HepG2 (cell line): Measurements from ENCODE around the gene MPV17L. TPM values are rescaled to one million over a fixed set of nuclear protein-coding genes. Genes with fewer than 3 reads are reported as not detected.
"Not testable (repeated sequence)": the region's sequence is repeated elsewhere in the genome, so short reads cannot be mapped to it uniquely, and the experiment has no call there.

Experiments
- AGO2 ChIP-seq: fragments of 200-400 bp; formaldehyde crosslinking; optimal IDR thresholded peaks from 2 replicates; pipeline ENCODE3; 2017; ENCODE audit warnings: mild to moderate bottlenecking, low read depth, low read length, moderate library complexity
- ETV5 ChIP-seq: IDR thresholded peaks from 2 replicates; pipeline ENCODE4 v1.6.1; 2018; ENCODE audit warnings: missing biosample characterization, missing genetic modification reagents, inconsistent platforms, borderline replicate concordance
- ETV6 ChIP-seq: sonication (generic); formaldehyde crosslinking; conservative IDR thresholded peaks from 2 replicates; pipeline ENCODE4 v1.4.0; 2020; ENCODE audit warnings: missing genetic modification reagents
- MED8 ChIP-seq: sonication (generic); formaldehyde crosslinking; IDR thresholded peaks from 2 replicates; pipeline ENCODE4 v1.8.1; 2023; ENCODE audit warnings: mild to moderate bottlenecking, missing genetic modification reagents; ENCODE audit not compliant: insufficient replicate concordance
- NR2F6 ChIP-seq, 2 experiments: IDR thresholded peaks; 2 replicates each; pipeline ENCODE4 v1.6.1; 2016; ENCODE audit warnings: antibody characterized with exemption in 1 of 2, mild to moderate bottlenecking in 1 of 2
- RNF2 ChIP-seq: fragments of 450-650 bp; conservative IDR thresholded peaks from 2 replicates; pipeline ENCODE4 v1.6.1; 2016; ENCODE audit warnings: low read depth
- SAP130 ChIP-seq: IDR thresholded peaks from 2 replicates; pipeline ENCODE4 v1.6.1; 2016; ENCODE audit warnings: low read depth
- SOX6 ChIP-seq, 2 experiments: fragments of 450-650 bp in 1 of 2; sonication (generic) in 1 of 2; formaldehyde crosslinking in 1 of 2; IDR thresholded peaks; 2 replicates each; pipeline versions ENCODE4 v1.4.0 to v1.6.1; 2017 to 2020; ENCODE audit warnings: antibody characterized with exemption in 1 of 2, mild to moderate bottlenecking in 1 of 2, missing genetic modification reagents in 1 of 2
- ZNF790 ChIP-seq: sonication (generic); formaldehyde crosslinking; IDR thresholded peaks from 2 replicates; pipeline ENCODE4 v1.8.0; 2022; ENCODE audit warnings: missing genetic modification reagents, mild to moderate bottlenecking, borderline replicate concordance
- ZSCAN9 ChIP-seq: IDR thresholded peaks from 2 replicates; pipeline ENCODE4 v1.6.1; 2016; ENCODE audit warnings: borderline replicate concordance
- polyA plus RNA-seq, 8 experiments: library from polyadenylated mRNA; depleted of rRNA in 3 of 8; stranded (reverse) in 7 of 8; unstranded in 1 of 8; fragments of >200 nt; fragmentation: Illumina TruSeq in 4 of 8; extraction: Trizol in 4 of 8; gene quantifications; 2 replicates each; pipeline versions ENCODE4 v1.2.1 to v1.2.3, GENCODE V29; 2011 to 2016; ENCODE audit warnings: low read depth in 4 of 8, missing spikeins in 1 of 8, mixed read lengths in 1 of 8; ENCODE audit not compliant: insufficient read depth in 1 of 8
- total RNA-seq, 5 experiments: library from RNA; depleted of rRNA; stranded (reverse); fragments of >200 nt; fragmentation: Illumina TruSeq; extraction: Trizol; gene quantifications; 2 replicates each; pipeline ENCODE4 v1.2.3, GENCODE V29; 2016; ENCODE audit warnings: low read depth in 1 of 5
- TF ChIP-seq, protein P1 (sequence below): IDR thresholded peaks from 2 replicates; pipeline ENCODE4 v1.6.1; 2016; ENCODE audit warnings: low read depth, borderline replicate concordance
- TF ChIP-seq, protein P2 (sequence below): sonication (generic); formaldehyde crosslinking; IDR thresholded peaks from 2 replicates; pipeline ENCODE4 v1.8.1; 2022; ENCODE audit warnings: low read depth, mild to moderate bottlenecking, missing genetic modification reagents
- TF ChIP-seq, protein P3 (sequence below): sonication (generic); formaldehyde crosslinking; IDR thresholded peaks from 2 replicates; pipeline ENCODE4 v1.4.0; 2020; ENCODE audit warnings: missing genetic modification reagents
- TF ChIP-seq, protein P4 (sequence below): sonication (generic); formaldehyde crosslinking; IDR thresholded peaks from 2 replicates; pipeline ENCODE4 v1.4.0; 2020; ENCODE audit warnings: missing genetic modification reagents

The MPV17L gene
- total and polyA plus RNA-seq, 2 of the 13 experiments (the other 11 are each of a cell fraction or from before 2014, with no cell fraction given), result 34.7 to 63.8 TPM

DNA sequence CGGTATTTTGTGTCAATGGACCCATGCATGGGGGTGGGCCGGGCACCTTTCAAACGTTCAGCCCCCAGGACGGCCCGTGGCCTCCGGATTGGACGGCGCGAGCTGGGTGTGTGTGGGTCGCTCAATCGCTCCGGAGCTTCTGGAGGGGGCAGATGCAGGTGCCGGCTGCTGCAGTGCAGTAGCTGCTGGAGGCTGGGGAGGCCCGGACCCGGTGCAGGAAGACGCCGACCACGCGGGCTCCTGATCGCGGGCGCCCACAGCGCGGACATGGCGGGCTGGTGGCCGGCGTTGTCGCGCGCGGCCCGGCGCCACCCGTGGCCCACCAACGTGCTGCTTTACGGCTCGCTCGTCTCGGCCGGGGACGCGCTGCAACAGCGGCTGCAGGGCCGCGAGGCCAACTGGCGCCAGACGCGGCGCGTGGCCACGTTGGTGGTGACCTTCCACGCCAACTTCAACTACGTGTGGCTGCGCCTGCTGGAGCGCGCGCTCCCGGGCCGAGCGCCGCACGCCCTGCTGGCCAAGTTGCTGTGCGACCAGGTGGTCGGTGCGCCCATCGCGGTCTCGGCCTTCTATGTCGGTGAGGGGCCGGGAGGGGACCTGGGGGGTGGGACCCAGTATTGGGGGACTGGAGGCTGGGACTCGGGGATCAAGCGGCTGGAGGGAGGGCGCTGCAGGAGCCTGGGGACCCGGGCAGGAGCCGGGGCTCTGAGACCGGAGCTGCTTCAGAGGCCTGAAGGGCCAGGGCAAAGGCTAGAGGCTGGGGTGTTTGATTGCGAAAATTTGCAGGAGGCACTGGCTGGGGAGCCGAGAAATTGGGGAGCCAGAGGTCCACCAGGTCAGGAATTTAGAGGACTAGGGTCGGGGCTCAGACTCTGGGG, at the start of gene MPV17L (continued):
- TF ChIP-seq SAP130 (CRISPR knock-in tag), result peak; percentile 78
- peak; percentile 59 for TF ChIP-seq AGO2
- TF ChIP-seq ZNF790, result peak; percentile 36; the same call in 1 of the 2 replicates
- peak; percentile 89 for TF ChIP-seq ETV6
- TF ChIP-seq, protein P1, sequence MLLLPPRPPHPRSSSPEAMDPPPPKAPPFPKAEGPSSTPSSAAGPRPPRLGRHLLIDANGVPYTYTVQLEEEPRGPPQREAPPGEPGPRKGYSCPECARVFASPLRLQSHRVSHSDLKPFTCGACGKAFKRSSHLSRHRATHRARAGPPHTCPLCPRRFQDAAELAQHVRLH (CRISPR knock-in tag), result 0 out of 2 replicates have a peak, but pooled peaks have one; percentile 17
- not testable (repeated sequence) for TF ChIP-seq SOX6, NR2F6 (IDR thresholded peaks at IDR 0.05)
- 0 out of 2 replicates have a peak, but pooled peaks have one; percentile 3 for TF ChIP-seq SOX6 (CRISPR knock-in tag; IDR thresholded peaks at IDR 0.05)
- TF ChIP-seq, protein P2, sequence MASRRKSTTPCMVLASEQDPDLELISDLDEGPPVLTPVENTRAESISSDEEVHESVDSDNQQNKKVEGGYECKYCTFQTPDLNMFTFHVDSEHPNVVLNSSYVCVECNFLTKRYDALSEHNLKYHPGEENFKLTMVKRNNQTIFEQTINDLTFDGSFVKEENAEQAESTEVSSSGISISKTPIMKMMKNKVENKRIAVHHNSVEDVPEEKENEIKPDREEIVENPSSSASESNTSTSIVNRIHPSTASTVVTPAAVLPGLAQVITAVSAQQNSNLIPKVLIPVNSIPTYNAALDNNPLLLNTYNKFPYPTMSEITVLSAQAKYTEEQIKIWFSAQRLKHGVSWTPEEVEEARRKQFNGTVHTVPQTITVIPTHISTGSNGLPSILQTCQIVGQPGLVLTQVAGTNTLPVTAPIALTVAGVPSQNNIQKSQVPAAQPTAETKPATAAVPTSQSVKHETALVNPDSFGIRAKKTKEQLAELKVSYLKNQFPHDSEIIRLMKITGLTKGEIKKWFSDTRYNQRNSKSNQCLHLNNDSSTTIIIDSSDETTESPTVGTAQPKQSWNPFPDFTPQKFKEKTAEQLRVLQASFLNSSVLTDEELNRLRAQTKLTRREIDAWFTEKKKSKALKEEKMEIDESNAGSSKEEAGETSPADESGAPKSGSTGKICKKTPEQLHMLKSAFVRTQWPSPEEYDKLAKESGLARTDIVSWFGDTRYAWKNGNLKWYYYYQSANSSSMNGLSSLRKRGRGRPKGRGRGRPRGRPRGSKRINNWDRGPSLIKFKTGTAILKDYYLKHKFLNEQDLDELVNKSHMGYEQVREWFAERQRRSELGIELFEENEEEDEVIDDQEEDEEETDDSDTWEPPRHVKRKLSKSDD (CRISPR knock-in tag), result peak; percentile 78
- 0 out of 2 replicates have a peak, but pooled peaks have one; percentile 36 for TF ChIP-seq ZSCAN9
- TF ChIP-seq MED8 (CRISPR knock-in tag), result peak; percentile 9
- TF ChIP-seq, protein P3, sequence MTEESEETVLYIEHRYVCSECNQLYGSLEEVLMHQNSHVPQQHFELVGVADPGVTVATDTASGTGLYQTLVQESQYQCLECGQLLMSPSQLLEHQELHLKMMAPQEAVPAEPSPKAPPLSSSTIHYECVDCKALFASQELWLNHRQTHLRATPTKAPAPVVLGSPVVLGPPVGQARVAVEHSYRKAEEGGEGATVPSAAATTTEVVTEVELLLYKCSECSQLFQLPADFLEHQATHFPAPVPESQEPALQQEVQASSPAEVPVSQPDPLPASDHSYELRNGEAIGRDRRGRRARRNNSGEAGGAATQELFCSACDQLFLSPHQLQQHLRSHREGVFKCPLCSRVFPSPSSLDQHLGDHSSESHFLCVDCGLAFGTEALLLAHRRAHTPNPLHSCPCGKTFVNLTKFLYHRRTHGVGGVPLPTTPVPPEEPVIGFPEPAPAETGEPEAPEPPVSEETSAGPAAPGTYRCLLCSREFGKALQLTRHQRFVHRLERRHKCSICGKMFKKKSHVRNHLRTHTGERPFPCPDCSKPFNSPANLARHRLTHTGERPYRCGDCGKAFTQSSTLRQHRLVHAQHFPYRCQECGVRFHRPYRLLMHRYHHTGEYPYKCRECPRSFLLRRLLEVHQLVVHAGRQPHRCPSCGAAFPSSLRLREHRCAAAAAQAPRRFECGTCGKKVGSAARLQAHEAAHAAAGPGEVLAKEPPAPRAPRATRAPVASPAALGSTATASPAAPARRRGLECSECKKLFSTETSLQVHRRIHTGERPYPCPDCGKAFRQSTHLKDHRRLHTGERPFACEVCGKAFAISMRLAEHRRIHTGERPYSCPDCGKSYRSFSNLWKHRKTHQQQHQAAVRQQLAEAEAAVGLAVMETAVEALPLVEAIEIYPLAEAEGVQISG (CRISPR knock-in tag), result peak; percentile 55; the same call in 1 of the 2 replicates
- 0 out of 2 replicates have a peak, but pooled peaks have one; percentile 3 for TF ChIP-seq NR2F6 (CRISPR knock-in tag; IDR thresholded peaks at IDR 0.05)
- TF ChIP-seq ETV5, result peak; percentile 26; the same call in 1 of the 2 replicates
- peak; percentile 74 for TF ChIP-seq RNF2
- TF ChIP-seq, protein P4, sequence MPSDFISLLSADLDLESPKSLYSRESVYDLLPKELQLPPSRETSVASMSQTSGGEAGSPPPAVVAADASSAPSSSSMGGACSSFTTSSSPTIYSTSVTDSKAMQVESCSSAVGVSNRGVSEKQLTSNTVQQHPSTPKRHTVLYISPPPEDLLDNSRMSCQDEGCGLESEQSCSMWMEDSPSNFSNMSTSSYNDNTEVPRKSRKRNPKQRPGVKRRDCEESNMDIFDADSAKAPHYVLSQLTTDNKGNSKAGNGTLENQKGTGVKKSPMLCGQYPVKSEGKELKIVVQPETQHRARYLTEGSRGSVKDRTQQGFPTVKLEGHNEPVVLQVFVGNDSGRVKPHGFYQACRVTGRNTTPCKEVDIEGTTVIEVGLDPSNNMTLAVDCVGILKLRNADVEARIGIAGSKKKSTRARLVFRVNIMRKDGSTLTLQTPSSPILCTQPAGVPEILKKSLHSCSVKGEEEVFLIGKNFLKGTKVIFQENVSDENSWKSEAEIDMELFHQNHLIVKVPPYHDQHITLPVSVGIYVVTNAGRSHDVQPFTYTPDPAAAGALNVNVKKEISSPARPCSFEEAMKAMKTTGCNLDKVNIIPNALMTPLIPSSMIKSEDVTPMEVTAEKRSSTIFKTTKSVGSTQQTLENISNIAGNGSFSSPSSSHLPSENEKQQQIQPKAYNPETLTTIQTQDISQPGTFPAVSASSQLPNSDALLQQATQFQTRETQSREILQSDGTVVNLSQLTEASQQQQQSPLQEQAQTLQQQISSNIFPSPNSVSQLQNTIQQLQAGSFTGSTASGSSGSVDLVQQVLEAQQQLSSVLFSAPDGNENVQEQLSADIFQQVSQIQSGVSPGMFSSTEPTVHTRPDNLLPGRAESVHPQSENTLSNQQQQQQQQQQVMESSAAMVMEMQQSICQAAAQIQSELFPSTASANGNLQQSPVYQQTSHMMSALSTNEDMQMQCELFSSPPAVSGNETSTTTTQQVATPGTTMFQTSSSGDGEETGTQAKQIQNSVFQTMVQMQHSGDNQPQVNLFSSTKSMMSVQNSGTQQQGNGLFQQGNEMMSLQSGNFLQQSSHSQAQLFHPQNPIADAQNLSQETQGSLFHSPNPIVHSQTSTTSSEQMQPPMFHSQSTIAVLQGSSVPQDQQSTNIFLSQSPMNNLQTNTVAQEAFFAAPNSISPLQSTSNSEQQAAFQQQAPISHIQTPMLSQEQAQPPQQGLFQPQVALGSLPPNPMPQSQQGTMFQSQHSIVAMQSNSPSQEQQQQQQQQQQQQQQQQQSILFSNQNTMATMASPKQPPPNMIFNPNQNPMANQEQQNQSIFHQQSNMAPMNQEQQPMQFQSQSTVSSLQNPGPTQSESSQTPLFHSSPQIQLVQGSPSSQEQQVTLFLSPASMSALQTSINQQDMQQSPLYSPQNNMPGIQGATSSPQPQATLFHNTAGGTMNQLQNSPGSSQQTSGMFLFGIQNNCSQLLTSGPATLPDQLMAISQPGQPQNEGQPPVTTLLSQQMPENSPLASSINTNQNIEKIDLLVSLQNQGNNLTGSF (CRISPR knock-in tag), result peak; percentile 94
